ENCODE results near the gene MAML3.

MAML3 gene

DNA sequence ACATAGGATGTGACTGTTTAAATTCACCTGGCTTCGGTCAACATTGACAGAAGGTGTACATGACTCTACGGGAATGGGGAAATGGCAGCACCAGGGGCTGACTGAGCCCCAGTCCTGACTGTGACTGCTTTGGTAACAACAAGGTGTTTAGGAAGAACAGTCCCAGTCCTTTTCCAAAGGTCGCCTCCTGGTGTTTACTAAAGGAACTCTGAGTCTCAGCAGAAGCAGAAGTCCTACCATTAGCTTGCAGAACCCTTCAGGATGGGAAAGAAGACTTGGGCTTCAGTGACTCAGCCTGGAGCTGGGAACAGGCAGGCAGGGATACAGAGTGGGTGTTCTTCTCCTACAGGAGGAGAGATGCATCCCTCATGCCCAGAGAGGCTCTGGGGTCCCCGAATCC is 385.1 kb downstream of the MAML3 start:
- no peak for DNase-seq

DNA sequence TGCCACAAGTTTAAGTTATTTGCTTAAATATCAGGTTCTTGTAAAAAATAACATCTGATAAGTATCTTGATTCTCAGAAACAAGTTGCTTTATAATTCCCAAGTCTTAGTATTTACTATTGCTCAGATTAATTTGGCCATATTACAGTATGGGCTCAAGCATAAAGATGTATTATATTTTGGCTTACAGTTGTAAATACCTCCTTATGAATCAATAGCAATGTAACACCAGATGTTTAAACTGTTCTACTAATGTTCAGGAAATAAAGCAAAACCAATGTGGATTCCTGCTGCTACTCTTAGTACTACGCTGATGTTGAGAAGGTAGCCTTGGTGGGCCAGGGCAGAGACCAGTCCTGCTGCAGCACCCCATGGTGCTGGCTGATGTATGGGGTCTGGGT is 385.6 kb downstream of the MAML3 start:
- no peak for DNase-seq

DNA sequence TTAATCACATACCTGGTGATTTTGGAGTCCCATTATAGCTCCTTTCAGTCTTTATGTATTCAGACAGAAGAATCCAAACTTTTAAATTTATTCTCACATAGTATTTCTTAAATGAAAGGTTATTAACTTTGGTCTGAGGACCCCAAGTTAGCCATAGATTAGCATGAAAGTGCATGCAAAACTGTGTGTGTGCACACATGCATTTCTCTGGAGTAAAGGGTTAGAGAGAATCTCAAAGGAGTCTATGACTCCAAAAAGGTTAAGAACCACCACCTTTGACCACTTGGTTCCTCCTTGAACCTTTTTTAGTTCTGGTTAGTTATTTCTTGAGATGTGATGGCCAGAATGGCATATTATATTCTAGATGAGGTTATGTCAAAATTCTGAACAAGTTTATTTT is 386.4 kb downstream of the MAML3 start:
- no peak for DNase-seq

DNA sequence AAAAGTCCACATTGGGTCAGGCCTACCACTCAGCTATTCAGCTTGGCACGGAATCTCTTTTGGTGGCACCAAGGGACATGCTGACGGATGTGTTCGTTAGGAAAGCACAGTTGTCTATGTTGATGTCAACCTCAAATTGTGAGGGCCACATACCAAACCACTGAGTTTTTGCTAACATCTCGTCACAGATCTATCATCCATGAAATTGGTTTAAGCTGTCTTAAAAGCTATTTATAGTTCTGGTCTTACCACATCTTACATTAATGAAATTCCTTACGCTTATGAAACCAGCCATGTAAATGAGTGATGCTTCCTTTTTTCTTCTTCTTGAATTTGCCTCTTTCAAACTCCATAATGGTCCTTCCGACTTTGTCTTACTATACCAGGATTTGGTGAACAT is 386.8 kb downstream of the MAML3 start:
- DNase-seq: no peak

GRCh38 chr4:139764686-139765310 is 389.2 kb downstream of the MAML3 start:
- no peak for DNase-seq

- no peak for DNase-seq
Observed at GRCh38 chr4:139764182-139764581, 389.8 kb downstream of the MAML3 start.

GRCh38 chr4:139763672-139764071 is 390.3 kb downstream of the MAML3 start:
- DNase-seq: no peak

GRCh38 chr4:139763205-139763604 is 390.8 kb downstream of the MAML3 start:
- no peak for DNase-seq

GRCh38 chr4:139762720-139763119 is 391.3 kb downstream of the MAML3 start:
- DNase-seq: no peak

- DNase-seq: no peak
Observed at GRCh38 chr4:139761461-139761860, 392.5 kb downstream of the MAML3 start.

DNA sequence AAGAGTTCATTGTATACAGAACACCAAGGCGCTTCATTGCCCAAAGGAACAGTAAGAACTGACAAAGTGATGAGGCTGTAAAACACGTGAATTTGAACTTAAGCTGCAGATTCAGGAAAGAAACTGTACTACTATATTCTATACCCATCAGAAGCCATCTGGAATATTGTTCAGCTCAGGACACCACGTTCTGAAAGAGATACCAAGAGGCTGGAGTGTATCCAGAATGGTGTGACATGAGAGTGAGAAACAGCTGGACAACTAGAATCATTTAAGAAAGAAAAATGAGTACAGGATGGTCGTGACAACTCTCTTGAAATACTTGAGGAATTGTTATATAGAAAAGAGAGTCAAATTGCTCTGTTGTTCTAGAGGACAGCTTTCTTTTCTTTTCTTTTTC is 393.4 kb downstream of the MAML3 start:
- DNase-seq: no peak

GRCh38 chr4:139759097-139759496 is 394.9 kb downstream of the MAML3 start:
- no peak for DNase-seq

GRCh38 chr4:139756391-139757180 is 397.4 kb downstream of the MAML3 start:
- no peak for DNase-seq

DNA sequence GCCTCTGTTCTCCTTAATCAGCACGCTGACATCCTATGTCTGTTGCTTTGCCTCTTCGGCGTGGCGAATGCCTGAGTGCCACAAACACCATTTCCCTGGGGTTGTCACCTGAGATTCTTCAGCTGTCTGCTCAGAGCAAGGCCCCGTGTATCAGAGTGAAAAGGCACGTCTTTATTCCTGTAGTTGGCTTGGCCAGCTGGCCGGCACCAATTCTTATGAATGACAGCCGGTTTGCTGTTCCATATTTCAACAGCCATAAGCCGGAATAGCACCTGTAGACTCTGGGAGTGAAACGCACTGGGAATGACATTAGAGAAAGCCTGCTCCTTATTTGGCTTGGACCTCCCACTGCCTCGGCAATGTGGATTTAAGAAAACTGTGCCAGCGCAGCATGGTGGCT is 399.0 kb downstream of the MAML3 start:
- DNase-seq: peak; percentile 9

DNA sequence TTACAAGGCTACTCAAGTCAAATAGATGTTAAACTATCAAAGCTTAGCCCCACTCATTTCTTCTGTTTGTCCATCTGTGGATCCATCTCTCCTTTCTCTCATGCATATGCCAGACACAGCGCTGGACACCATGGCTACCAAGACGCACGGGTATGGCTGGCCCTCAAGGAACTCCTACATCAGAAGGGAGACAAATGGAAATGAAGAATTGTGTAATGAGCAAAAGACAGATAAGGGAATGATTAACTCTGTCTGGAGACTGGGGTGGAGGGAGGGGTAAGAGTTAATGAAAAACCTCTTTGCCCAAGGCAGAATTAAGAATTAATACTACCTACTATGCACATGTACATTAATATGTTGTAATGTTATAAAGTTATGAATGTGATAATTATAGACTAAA is 400.3 kb downstream of the MAML3 start:
- DNase-seq: no peak

- no peak for DNase-seq
Observed at GRCh38 chr4:139749835-139750498, 404.0 kb downstream of the MAML3 start.

DNA sequence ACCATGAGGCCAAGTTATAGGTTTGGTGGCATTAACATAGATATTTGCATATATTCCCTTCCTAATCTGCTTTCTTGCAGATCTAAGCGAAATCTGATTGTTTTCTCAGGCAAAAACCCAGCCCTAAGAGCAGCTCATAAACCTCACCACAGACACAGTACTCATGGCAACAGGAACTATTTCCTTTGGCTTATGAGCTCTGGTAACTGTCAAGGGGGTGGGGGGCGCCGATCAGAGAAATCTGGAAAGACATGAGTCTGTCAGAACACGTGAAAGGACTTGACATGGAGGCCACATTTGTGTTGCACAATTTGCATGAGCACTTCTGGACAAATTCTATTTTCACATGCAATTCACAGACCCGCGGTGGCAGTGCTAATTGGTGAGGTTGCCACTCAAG is 404.6 kb downstream of the MAML3 start:
- no peak for DNase-seq

DNA sequence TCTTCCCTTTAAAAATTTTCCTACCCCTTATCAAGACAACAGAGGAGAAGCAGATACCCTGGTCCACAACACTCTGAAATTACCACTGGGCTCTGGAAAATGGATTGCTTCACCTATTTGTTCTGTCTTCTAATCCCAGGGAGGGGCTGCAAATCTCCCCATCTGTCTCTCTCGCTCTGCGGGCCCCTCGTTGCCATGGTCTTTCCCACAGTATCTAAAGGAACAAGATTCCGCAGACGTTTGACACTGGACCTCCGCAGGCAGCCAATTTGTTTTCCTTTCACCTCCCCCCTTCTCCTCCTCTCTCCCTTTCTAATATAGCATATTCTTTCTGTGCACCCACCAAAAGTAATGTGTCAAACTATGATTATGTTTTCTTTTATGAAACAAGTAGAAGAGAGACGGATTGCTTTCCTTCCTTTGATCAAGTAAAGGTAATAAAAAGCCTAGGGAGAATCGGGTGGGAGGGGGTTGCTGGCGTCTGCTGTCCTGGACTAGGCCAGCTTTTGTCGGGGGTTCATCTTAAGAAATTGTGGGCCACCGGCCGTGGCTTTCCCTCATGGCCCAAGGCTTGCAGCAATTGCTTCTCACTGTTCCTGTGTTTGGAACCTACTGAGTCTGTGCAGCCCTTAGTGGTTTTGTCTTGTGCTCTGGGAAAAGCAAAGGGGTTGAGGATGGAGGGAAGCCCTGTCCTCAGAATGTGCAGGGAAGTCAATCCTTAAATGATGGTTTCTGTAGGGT is 407.4 kb downstream of the MAML3 start:
- DNase-seq: no peak

DNA sequence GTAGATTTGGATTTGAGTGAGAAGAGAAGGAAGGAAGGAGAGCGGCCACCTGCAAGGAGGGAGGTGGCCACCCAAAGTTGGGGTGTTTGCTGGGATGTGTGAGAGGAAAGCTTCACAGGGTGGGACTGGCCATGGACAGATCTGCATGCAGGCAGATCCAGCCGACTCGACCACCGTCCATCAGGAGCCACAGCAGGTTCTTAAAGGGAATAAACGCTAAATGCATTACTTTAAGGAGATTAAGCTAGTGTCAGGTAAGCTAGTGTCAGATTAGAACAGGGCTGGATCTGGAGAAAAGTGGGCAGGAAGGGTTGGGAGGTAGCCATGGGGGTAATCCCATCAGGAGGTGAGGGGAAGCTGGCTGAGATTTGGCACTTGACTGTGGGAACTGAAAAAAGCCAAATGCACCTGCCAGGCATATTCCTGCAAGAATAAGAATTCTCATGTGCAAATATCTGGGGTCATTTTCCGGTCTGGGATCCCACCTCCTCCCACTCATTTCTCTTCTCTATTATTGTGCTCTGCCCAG is 408.8 kb downstream of the MAML3 start:
- no peak for DNase-seq

DNA sequence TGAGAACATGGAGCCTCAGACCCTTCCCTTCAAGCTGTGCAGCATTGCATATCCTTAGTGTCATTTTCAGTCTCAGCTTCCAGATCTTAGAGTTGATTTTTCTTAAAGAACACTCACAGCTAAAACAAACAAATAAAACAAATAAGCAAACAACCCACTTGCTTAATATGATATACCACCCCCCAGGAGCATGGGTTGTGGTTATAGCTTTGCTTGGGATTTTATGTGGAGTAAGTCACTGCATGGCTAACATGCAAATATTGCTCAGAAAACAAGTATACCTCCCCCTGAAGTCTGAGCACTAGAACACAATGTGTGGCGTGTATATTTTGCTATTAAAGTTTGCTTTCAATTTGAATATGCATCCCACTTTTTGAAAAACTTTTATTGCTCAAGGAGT is 409.8 kb downstream of the MAML3 start:
- DNase-seq: no peak

DNA sequence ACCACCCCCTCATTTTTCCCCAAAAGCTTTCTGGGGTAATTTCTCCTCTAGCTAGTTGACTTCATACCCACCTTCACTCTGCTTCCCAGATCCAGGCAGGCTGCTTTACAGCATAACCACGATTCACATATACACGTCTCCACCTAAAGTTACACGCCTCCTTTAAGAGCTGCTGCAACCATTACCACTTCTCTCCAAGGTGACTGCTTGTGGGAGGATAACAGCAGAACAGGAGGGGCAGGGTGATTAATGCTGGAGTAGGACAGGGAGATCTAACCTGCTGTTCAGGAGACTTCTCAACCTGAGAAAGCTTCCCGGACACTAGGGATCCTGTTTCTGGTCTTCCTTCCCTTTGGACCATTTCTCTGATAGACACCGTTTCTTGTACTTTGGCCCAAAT is 411.0 kb downstream of the MAML3 start:
- no peak for DNase-seq

- DNase-seq: peak; percentile 43
Observed at GRCh38 chr4:139740531-139741041, 413.4 kb downstream of the MAML3 start.

DNA sequence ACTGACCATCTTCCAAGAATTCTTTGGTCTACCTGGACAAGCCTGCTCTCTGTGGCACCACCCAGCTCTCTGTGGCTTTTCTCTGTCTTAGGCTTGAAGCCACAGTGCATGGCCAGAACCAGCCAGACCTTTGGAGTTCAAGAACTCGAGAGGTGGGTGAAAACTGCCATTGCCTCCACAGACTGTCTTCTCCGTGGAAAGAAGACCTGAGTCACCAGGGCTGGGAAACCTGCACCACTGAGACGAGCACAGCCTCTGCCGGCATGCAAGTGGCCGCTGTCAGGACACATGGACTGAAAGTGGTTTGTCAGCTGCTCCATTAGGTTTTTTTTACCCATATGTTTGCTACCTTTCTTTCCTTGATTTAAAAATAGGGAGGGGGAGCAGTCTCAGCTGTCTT is 413.9 kb downstream of the MAML3 start:
- DNase-seq: no peak

Measured in NCI-H2107 (cell line).